Stimulated activated CD8-positive, alpha-beta memory T cell treated with anti-CD3 and anti-CD28 coated beads, Interleukin-7, amount 100 ng/mL, for 4 hours (primary cell): ENCODE data around the gene RTP4.

Experiments used
- DNase-seq, 2 donors: peaks; one replicate each; pipeline ENCODE4 v3.0.0-alpha.2; 2020; ENCODE audit warnings: low read depth in 2 of 2

The RTP4 gene, protein sequence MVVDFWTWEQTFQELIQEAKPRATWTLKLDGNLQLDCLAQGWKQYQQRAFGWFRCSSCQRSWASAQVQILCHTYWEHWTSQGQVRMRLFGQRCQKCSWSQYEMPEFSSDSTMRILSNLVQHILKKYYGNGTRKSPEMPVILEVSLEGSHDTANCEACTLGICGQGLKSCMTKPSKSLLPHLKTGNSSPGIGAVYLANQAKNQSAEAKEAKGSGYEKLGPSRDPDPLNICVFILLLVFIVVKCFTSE

DNA sequence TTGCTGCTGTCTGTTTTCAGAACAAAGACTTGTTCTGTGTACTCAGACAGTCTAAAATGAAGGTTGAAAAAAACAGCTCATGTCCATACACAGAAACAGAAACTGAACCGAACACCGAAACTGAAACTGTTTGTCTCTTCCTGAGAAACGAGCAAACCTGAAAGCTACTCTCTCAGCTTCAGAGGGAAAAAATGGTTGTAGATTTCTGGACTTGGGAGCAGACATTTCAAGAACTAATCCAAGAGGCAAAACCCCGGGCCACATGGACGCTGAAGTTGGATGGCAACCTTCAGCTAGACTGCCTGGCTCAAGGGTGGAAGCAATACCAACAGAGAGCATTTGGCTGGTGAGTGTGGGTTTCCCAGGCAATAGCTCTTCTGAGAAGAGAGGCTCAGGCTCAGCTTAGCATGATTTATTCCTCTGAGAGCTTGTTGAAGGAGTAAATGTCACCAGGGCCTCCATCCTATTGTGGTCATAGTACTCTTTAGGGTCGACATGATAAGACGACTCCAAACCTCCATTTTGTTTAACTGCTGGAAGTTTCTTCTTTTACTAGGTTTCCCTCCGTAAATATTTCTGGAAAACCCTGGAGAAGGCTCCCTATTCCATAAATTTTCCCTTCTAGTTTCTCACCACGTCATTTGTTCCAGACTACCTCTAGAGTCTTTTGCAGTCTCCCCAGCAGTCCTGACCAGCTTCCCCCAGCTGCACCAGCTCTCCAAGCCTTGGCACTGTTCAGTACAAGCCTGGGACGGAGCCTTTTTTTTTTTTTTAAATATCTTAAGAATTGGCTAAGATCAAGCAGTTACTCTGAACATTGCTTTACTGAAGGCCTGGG lies at the start of gene RTP4:
RTP4 (plus strand) TSS at position 135 of the 838 bp plus-strand sequence; CDS start at position 192, 57 bp downstream.
- DNase-seq = peak in 1 of 2 donors; percentile 43

DNA sequence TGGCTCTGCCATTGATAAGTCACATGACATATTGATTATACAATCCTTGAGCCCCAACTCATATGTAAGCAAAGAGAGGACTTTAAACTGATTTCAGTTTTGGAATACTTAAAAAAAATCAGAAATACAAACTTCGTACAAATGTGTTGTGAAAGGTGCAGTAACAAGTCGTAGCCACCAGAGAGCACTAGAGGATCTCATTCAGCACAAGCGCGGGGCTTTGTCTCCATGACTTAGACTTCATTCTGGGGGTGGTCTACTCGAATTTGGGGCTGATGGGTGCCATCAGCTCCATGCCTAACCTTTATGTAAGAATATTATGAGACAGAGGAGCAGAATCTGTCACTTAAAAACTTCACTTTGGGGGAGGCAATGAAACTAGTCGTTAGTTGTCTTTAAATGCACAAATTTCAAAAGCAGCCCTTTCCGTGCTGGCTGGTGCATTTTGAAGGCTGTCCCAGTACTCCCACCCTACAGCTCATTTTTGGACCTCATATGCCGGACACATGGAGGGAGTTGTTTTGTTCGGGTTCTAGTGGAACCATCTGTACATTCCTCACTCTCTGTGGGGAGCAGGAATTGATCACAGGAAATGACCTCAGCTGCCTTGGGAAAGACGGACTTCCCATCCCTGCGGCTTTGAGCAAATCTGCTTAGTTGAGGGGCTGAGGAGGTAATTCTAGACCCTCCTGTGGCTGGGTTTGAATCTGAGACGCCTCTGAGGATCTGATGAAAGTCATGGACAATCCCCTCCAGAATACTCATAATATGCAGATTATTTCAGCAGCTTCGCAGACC lies 49.2 kb upstream of the RTP4 start:
- peak in 1 of 2 donors; percentile 3 for DNase-seq

DNA sequence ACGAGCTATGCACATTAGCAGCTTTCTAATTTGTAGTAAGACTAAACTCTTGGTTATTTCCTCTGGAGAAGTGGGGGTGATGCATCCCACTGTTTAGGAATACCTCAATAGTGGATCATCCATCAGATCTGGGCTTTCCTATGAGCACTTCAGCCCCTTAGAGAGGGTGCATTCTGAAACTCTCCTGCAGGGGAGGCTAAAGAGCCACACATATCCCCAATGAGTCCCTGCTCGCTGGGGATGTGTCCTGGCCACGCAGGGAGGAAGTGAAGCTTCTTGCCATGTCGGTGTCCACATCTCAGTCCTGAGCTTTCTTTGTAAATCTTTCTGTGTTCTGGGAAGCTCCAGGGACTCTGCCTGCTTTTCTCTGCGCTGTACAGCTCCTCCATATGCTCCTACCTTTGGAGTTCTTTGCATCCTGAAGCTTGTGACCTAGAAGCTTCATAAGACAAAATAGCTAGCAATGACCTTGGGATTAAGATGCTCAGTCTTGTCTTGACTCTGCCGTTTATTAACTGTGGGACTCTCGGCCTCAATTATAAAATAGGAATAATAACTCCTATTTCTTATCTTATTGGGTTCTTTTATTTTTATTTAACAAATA lies 48.4 kb upstream of the RTP4 start:
- peak; percentile 1 to 4 for DNase-seq

DNA sequence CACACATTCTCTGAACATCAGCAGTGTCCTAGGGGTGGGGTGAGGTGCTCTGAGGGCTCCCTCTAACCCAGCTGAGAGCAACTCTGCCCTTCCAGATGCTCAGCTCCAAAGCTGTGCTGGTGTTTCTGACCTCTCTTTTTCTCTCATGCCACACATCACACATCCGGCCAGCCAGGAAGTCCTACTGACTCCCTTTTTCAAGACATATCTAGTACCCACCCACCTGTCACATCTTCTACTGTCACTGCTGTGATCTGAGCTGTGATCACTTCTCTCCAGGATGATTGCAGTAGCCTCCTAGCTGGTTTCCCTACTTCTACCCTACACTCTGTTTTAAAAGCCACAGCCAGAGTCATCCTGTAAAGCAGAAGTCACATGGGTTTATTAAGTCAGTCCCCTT lies 46.4 kb upstream of the RTP4 start:
- DNase-seq = no peak

DNA sequence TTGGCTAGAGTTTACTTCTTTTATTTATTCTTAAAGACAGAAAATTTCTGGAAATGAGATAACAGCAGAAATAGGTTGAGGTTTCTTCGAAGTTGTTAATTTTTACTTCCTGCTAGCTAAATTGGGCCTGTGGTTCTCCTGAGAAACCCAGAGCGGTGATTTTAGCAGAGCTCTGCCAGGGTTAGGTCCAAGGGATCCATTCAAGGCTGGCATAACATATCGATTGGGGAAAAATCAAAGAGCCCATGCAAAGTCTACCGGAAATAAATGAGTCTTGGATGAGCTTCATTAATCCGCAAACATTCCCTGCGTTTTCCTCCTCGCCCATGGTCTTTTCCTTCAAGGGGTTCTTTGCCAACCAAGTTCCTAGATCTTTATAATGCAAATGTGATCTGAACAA lies 45.9 kb upstream of the RTP4 start:
- no peak for DNase-seq

DNA sequence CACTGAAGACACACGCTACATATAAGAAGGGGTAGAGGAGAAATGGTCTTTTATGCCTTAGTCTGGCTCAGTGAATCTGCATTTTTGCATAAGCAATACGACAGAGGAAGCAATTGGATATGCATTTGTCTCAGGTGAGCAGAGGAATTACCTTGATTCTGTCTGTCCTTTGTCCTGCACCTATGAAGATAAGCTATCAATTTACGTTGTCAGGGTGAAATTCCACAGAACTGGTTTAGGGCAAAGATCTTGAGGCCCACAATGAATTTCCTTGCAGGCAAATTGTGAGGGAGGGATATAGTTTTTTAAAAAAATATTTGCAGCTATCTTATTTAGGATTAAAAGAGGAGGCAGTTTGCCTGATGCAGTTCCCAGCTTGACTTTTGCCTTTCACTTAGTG lies 45.1 kb upstream of the RTP4 start:
- DNase-seq = no peak

DNA sequence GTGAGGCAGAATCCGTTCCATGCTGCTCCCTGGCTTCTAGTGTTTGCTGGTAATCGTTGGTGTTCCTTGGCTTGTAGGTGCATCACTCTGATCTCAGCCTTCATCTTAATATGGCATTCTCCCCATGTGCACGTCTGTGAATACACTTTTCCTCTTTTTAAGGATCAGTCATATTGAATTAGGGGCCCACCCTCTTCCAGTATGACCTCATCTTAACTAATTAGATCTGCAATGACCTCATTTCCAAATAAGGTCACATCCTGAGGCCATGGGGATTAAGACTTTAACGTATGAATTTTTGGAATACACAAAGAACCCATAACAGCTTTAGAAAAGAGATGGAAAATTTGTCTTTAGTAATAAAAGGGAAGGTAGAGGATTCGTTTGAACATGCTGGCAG lies 42.6 kb upstream of the RTP4 start:
- DNase-seq = no peak

DNA sequence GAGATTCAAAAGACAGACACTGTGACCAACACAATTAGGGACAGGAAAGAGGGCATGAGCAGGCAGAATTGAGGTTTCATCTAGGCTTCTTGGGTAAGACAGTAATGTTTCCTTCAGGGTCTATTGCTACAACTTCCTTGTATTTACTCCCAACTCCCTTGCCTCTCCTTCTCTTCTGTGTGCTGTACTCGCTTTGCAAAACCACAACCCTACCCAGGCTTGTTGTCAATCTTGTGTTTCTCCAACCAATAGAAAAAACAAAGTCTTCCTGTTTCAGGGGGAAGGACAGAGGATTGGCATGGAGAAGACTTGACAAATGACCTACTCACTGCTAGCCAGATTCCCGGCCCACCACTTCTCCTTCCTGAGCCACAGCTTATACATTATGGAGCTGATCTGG lies 40.3 kb upstream of the RTP4 start:
- no peak for DNase-seq

DNA sequence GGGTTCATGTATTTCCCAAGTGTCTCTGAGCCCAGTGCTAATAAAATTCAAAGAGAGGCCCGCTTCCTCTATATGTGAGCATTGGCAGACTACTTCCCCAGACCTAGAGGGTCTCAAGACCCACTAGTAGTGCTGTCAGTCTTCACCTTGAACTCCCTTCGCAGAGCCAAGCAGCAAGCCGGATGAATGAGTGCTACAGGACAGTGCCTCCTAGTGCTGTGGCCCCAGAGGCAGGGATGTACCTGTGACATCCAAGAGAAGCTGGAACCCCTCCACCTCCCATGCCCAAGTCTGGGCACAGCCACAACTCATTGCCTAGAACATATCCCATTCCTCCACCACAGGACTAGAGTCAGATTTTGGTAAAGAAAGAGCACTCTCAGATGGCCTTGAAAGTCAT lies 39.5 kb upstream of the RTP4 start:
- no peak for DNase-seq

DNA sequence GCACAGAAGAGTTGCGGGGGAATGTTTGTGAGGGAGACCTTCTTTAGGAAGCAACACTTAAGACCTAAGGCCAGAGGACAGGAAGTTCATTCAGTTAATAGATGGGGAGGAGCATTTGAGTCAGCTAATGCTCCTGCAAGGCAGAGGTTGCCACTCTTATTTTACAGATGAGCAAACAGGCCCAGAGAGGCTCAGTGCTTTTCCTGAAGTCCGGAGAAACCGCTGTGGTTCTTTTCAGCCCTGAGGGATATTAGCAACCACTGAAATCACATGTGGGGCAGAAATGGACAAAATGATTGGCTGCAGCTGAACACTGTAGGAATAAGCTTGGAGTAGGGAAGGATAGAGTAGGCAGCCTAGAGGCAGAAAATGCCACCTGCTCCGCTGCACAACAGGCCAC lies 33.3 kb upstream of the RTP4 start:
- no peak for DNase-seq

DNA sequence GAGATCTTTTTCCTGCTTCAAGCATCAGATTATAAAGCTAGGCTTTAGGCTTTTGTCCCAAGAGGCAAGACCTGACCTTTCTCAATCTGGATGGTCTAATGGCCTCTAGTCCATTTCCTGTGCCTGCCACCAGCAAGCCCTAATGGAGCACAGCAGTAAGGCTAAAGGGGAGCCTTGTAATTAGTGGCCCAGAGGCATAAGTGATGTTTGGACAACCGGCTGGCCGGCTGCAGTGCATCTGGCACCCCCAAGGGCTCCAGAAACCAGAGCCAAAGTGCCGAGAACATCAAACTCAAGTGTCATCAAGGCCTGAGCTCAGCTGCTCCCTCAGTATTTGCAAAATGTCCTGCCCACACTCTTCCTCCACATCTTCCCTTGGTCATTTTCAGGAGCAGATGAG lies 31.9 kb upstream of the RTP4 start:
- no peak for DNase-seq

DNA sequence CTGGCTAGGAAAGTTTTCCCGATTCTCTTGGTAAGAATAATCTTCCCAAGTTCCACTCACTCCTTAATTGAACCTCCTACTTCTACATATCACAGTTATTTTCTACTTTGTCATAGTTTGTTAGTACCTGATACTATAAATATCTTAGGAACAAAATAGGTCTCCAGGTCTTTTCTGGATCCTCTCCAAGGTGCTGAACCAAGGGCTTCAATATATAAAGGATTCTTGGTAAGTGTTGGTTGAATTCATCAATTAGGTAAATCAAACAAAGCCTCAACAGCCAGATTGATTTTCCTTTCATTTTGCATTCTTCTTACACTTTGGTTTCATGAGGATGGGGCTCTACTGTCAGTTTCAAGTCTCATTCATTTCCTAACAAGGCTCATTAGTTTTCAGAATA lies 27.6 kb upstream of the RTP4 start:
- DNase-seq = no peak

DNA sequence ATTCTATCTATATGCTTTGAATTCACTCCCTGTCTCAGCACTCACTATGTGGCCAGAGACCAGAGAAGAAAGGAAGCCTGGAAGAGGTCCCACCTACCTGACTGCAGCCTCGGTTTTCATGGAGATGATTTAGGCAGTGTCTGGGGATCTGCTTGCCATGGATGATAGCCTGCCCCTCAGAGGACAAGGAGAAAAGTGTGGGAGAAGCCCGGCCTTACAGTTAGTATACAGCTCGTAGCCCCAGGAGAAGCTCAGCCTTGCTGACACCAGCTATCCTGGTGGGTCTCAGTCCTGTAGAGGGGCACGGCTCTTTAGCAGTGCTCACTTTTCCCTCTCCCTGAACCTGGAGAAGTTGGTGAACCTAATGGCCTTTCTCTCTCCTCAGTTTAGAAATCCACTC lies 25.9 kb upstream of the RTP4 start:
- no peak for DNase-seq

DNA sequence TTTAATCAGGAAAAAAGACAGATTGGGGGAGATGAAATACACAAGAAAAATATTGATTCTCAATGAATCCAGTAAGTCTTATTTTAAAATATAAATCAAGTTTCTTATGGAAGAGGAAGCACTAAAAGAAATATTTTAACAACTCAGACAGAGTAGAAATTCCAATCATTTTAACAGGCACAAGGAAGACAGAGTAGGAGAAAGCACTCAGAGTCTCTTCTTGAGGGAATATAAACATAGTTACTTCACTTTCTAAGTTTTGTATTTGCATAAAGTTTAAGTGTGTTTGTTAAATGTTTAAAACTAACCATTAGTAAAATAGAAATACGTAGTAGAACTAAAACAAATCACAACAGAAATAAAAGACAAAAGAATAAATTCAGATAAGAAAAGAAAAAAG lies 24.5 kb upstream of the RTP4 start:
- no peak for DNase-seq

DNA sequence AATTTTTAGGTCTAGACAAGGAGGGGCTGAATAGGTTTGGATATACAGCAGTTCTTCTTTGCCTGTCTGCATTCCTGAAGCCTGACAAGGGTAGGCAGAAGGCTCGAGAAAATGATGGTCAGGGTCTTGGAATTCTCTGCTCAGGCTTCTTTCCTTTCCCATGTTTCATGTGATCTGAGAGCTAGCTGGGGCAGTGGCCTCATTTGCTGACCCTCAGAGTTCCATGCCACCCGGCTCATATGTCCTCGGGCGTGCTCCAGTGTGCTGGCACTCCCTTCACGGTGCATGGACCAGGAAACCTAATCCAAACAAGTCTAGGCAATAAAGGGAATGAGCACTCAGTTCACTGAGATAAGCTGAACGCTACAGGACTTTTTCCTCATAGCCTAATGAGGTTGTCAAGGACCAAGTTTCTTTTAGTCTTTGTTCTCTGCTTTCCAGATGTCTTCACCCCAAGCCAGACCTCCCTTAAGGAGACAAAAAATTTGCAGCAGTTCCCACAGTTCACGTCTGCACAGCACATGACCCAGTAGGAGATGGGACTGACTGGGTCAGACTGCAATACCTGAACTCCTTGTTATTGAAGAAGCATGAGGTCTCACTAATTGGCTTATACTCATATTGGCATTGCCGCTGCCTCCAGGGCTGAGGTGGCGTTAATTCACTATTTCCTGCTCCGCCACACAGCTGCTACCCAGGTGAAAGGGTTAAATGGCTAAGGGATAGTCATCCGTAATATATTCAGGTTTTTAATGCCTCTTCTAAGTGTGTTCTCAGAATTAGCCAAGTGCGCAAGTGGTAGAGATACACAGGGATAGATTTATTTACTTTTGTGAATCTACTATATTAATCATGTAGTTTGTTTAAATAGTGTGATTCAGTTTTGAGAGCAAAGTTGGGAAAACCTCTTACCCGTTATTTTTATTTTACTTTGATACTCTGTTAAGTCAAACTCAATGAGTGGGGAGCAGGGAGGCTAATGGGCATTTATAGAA lies 15.3 kb upstream of the RTP4 start:
- DNase-seq = no peak

DNA sequence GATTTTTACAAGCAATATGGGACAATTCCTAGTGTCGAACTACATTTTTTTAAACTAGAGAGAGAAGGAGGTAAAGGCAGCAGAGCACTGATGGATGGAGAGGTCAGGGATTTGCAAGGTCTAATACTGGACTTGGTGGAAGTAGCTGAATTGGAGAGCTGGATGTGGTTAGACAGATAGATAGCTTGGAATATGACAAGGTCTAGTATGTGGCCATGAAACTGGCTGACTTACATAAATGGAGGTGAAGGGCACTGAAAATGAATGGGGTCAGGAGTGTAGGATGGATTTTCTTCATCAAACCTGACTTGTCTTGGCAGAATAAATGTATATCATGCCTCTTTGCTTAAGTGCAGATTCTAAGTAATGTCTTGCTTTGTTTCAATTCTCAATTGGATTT lies 10.1 kb upstream of the RTP4 start:
- DNase-seq = no peak

DNA sequence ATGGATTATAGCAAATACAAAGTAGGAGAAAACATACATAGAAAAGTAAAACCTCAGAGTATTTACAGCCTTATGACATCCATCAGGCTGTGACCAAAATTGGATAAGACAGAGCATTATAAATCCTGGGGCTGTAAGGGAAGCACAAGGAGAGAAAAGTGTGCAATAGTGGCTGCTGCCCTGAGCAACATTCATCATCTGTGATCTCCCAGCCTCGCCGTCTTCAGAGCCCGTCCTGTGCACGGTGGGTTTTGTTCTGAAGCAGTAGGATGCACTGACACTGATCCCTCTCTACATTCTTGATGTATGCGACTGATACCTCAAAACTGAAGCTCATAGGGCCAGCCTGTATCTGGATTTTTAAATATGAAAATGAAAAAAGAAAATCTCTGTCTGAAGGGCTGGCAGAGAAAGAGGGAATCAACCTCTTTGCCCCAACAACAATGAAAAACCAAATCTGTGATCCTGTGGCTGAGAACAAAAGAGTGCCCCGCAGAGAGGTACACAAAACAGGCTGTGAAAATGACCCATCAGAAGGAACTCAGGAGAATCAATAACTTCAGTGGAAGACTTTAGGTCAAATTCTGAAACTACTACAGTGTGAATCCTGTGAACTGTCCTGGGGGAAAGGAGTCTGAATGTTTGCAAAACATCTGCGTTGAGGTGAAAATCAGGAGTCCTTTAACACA lies 8.2 kb upstream of the RTP4 start:
- DNase-seq = no peak

DNA sequence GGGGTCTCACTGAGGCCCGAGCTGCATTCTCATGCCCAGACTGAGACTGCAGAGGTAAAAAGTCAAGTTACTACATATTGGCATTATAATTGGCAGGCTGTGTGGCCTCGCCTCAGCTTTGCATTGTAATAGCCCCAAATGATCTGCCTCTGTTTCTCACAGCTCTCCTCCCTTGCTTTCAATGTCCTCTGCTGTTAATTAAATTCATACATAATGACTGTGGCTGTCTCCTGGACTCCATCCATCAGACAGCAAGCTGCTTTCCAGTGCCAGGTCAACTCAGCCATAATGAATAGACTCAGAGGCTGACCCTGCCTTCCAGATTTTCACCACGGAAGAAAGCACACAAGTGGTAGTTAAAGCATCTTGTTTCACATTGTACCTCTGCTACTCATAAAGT lies 7.6 kb upstream of the RTP4 start:
- DNase-seq = no peak

DNA sequence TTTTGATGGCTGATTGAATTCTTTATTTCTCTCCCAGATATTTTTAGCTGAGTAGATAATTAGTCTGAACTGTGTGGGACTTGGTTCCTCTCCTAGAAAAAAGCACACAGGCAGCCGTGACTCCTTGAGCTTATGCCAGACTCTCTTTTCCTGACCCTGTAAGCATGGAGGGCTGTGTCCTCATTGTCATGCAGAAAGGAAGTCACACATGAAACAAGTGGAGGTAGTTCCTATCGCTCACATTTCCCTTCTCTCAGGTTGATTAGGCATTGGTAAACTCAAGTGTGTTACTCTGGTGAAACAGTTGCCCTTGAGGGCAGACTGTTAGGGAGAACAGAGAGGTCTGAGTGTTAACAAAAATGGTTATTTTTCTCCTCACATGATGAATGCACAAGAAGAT lies 6.3 kb upstream of the RTP4 start:
- DNase-seq = no peak

DNA sequence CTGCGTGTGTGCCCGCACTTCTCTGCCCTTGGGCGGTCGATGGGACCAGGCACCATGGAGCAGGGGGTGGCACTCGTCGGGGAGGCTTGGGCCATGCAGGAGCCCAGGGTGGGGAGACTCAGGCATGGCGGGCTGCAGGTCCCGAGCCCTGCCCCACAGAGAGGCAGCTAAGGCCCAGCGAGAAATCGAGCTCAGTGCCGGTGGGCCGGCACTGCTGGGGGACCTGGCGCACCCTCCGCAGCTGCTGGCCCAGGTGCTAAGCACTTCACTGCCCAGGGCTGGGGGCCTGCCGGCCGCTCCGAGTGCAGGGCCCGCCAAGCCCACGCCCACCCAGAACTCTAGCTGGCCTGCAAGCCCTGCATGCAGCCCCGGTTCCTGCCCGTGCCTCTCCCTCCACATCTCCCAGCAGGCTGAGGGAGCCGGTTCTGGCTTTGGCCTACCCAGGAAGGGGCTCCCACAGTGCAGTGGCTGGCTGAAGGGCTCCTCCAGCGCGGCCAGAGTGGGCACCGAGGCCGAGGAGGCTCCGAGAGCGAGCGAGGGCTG lies 553 bp upstream of the RTP4 start:
- no peak for DNase-seq
